ENCODE measurements around the gene GPATCH8. TPM values are rescaled to one million over a fixed set of nuclear protein-coding genes. Genes with fewer than 3 reads are reported as not detected.
A peak's percentile ranks its signal among the peaks of the same experiment; 100 is the strongest.

The GPATCH8 gene
- total and polyA plus RNA-seq, 9 of the 15 experiments (the other 6 are each of a cell fraction or from before 2014, with no cell fraction given): 10.6 to 29.6 (median 13.2) TPM

DNA sequence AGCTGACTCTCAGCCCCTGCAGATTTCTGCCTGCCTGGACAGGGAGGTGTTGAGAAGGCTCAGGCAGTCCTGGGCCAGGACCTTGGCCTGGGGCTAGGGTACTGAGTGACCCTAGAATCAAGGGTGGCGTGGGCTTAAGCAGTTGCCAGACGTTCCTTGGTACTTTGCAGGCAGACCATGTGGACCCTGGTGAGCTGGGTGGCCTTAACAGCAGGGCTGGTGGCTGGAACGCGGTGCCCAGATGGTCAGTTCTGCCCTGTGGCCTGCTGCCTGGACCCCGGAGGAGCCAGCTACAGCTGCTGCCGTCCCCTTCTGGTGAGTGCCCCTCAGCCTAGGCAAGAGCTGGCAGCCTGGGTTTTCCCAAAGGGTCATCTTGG, 154.2 kb downstream of the GPATCH8 start:
- 0 out of 2 replicates have a peak, but pooled peaks cover 4% of the 10 kb centered on the region for H4K20me1 ChIP-seq (replicated peaks; ENCODE audit: control insufficient read depth, insufficient read depth, low read length)
- H3K27me3 ChIP-seq (ENCODE audit: control insufficient read depth in 2 of 2, insufficient read depth in 2 of 2, low read length in 2 of 2): no peaks in the 10 kb centered on the region
- intact Hi-C loops (cut with micrococcal nuclease): no loop called here
- no peak overlapping the region for H2AFZ ChIP-seq (ENCODE audit: low read depth, low read length)
- H3K9me3 ChIP-seq (replicated peaks; ENCODE audit: control insufficient read depth, insufficient read depth, low read depth, low read length): no peaks in the 10 kb centered on the region
- CTCF ChIA-PET (ENCODE audit: low intra/inter-chr PET ratio): interaction anchor here (3.8 kb wide), 1 partner anchor 138 kb away, joined by 42 read pairs; no protein-coding TSS in a partner anchor
- WGBS (ENCODE audit: insufficient coverage, low coverage, missing lambda C conversion rate): 65% methylated on average over 6 of the region's 6 CpGs
- no peak overlapping the region for H3K4me2 ChIP-seq (ENCODE audit: insufficient read depth, low read length)
- H3K36me3 ChIP-seq (ENCODE audit: control insufficient read depth, insufficient read depth, low read length): peaks cover 5% of the 10 kb centered on the region; the same call in 1 of the 3 replicates
- in situ Hi-C loops (cut with MboI): loop anchor here (25.0 kb wide), 1 partner anchor 412 kb away; the partner anchor contains the start of gene PPY
- peak overlapping the region in 1 of 2 experiments; percentile 57; a peak in 1 of 4 replicates for H3K9ac ChIP-seq (ENCODE audit: insufficient read depth in 1 of 2, low read depth in 2 of 2, low read length in 2 of 2)
- BruUV-seq (replicated peaks): no TSS peak
- TF ChIP-seq YY1 (IDR thresholded peaks at IDR 0.05; ENCODE audit: borderline replicate concordance in 1 of 3, control insufficient read depth in 1 of 3, extremely low read depth in 1 of 3, insufficient read depth in 3 of 3, insufficient read length in 1 of 3, insufficient replicate concordance in 2 of 3, low read depth in 1 of 3, low read length in 2 of 3) (no peak), SIRT6 (IDR thresholded peaks at IDR 0.05; ENCODE audit: low read depth, low read length) (no peak), NFIC (IDR thresholded peaks at IDR 0.05) (no peak), ZNF436 (CRISPR knock-in tag; IDR thresholded peaks at IDR 0.05) (no peak), CCAR2 (IDR thresholded peaks at IDR 0.05; ENCODE audit: low read depth, low read length) (no peak), ZZZ3 (IDR thresholded peaks at IDR 0.05) (no peak), ZNF444 (CRISPR knock-in tag; IDR thresholded peaks at IDR 0.05) (no peak), SAFB (IDR thresholded peaks at IDR 0.05; ENCODE audit: borderline replicate concordance, low read depth, low read length) (no peak), ZC3H11A (IDR thresholded peaks at IDR 0.05; ENCODE audit: low read depth, low read length) (no peak), ZNF696 (CRISPR knock-in tag; conservative IDR thresholded peaks at IDR 0.05) (no peak), ZNF239 (CRISPR knock-in tag; IDR thresholded peaks at IDR 0.05) (no peak), ZNF764 (CRISPR knock-in tag; IDR thresholded peaks at IDR 0.05; ENCODE audit: low read depth) (no peak), POU5F1 (IDR thresholded peaks at IDR 0.05; ENCODE audit: borderline replicate concordance, low read depth, low read length, partially characterized antibody) (no peak), PRPF4 (IDR thresholded peaks at IDR 0.05; ENCODE audit: insufficient read depth, low read depth, low read length, poor library complexity, severe bottlenecking) (no peak), ZNF583 (CRISPR knock-in tag; IDR thresholded peaks at IDR 0.05) (no peak), THRAP3 (IDR thresholded peaks at IDR 0.05; ENCODE audit: borderline replicate concordance) (no peak)
- TF ChIP-seq, protein P1, sequence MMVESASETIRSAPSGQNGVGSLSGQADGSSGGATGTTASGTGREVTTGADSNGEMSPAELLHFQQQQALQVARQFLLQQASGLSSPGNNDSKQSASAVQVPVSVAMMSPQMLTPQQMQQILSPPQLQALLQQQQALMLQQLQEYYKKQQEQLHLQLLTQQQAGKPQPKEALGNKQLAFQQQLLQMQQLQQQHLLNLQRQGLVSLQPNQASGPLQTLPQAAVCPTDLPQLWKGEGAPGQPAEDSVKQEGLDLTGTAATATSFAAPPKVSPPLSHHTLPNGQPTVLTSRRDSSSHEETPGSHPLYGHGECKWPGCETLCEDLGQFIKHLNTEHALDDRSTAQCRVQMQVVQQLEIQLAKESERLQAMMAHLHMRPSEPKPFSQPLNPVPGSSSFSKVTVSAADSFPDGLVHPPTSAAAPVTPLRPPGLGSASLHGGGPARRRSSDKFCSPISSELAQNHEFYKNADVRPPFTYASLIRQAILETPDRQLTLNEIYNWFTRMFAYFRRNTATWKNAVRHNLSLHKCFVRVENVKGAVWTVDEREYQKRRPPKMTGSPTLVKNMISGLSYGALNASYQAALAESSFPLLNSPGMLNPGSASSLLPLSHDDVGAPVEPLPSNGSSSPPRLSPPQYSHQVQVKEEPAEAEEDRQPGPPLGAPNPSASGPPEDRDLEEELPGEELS (CRISPR knock-in tag; IDR thresholded peaks at IDR 0.05; ENCODE audit: borderline replicate concordance): no peak
- no peaks in the 10 kb centered on the region for H3K79me2 ChIP-seq (ENCODE audit: control insufficient read depth, insufficient read depth, low read length)
- ATAC-seq (no peak), FAIRE-seq (no peak), DNase-seq (ENCODE audit: extremely low read depth in 1 of 4, low spot score in 3 of 4) (no peak)
- POLR2A ChIA-PET: interaction anchor here (0.5 to 0.9 kb wide), 3 partner anchors 10 to 139 kb away, joined by 3 to 4 read pairs (median 3); no protein-coding TSS in a partner anchor
- no peaks in the 10 kb centered on the region for H3K9me1 ChIP-seq (ENCODE audit: control insufficient read depth, insufficient read depth, low read length)
- no peak overlapping the region for H3K27ac ChIP-seq (ENCODE audit: extremely low read depth, low read depth, low read length)
- no peak overlapping the region for H3K4me3 ChIP-seq
- H3K4me1 ChIP-seq (replicated peaks in 1 of 2; ENCODE audit: control insufficient read depth in 2 of 2, insufficient read depth in 2 of 2, low read length in 2 of 2): peaks cover 4 to 54% of the 10 kb centered on the region in 2 experiments; a peak in 3 of 5 replicates

Data from K562 (cell line).